DMS79 treated with DMSO at 0.1 percent for 48 hours (cell line): Measurements from ENCODE around the gene GSTT2B.
"Not testable (repeated sequence)": the region's sequence is repeated elsewhere in the genome, so short reads cannot be mapped to it uniquely, and the experiment has no call there.

ENCODE experiments used
- DNase-seq: peaks from one replicate; lab custom pipeline; 2025; lab: John Stamatoyannopoulos, UW

Gene GSTT2B

GRCh38 chr22:23940166-23940565, 20.8 kb downstream of the GSTT2B start:
- DNase-seq: not testable (repeated sequence)

- no peak for DNase-seq
These were observed 22.0 kb downstream of the GSTT2B start for GRCh38 chr22:23939017-23939357.

GRCh38 chr22:23938328-23939016, 22.5 kb downstream of the GSTT2B start:
- DNase-seq: no peak

GRCh38 chr22:23926561-23926960, 34.4 kb downstream of the GSTT2B start:
- no peak for DNase-seq

- no peak for DNase-seq
These were observed 35.9 kb downstream of the GSTT2B start for GRCh38 chr22:23925020-23925606.

- DNase-seq: no peak
These were observed 38.1 kb downstream of the GSTT2B start for GRCh38 chr22:23922921-23923320.

GRCh38 chr22:23921586-23922201, 39.3 kb downstream of the GSTT2B start:
- not testable (repeated sequence) for DNase-seq

- not testable (repeated sequence) for DNase-seq
These were observed 40.8 kb downstream of the GSTT2B start for GRCh38 chr22:23920267-23920611.

GRCh38 chr22:23915290-23915689, 45.7 kb downstream of the GSTT2B start:
- no peak for DNase-seq

GRCh38 chr22:23913661-23914353, 47.2 kb downstream of the GSTT2B start:
- DNase-seq: peak; percentile 80

GRCh38 chr22:23913306-23913660, 47.7 kb downstream of the GSTT2B start:
- DNase-seq: no peak

- no peak for DNase-seq
These were observed 48.6 kb downstream of the GSTT2B start for GRCh38 chr22:23912293-23912903.

- DNase-seq: no peak
These were observed 49.5 kb downstream of the GSTT2B start for GRCh38 chr22:23911318-23911980.

- no peak for DNase-seq
These were observed 50.4 kb downstream of the GSTT2B start for GRCh38 chr22:23910496-23911190.

GRCh38 chr22:23909296-23909898, 51.6 kb downstream of the GSTT2B start:
- no peak for DNase-seq

- DNase-seq: no peak
These were observed 52.3 kb downstream of the GSTT2B start for GRCh38 chr22:23908587-23909205.

GRCh38 chr22:23907423-23907822, 53.6 kb downstream of the GSTT2B start:
- DNase-seq: not testable (repeated sequence)
